Suprapubic skin (tissue), 4 donors: ENCODE measurements around the gene STXBP4.

Experiments used
- CTCF ChIP-seq, 2 donors: fragments of 200-600 bp in 1 of 2; fragments of 450-650 bp in 1 of 2; sonication (generic) in 1 of 2; IDR thresholded peaks; one replicate each; pipeline ENCODE4 v1.5.1; 2016 to 2019; ENCODE audit warnings: antibody characterized with exemption in 2 of 2, mild to moderate bottlenecking in 1 of 2, moderate library complexity in 1 of 2
- EP300 ChIP-seq: sonication (generic); formaldehyde crosslinking; IDR thresholded peaks from one replicate; pipeline ENCODE4 v1.6.1; 2017; ENCODE audit warnings: antibody characterized with exemption
- POLR2AphosphoS5 ChIP-seq, 3 donors: sonication (generic); formaldehyde crosslinking; IDR thresholded peaks; one replicate each; pipeline ENCODE4 v1.6.1; 2017; ENCODE audit warnings: antibody characterized with exemption in 3 of 3

GRCh38 chr17:55168958-55169687 lies 200.6 kb downstream of the STXBP4 start:
- TF ChIP-seq CTCF (IDR thresholded peaks at IDR 0.05) (no peak), EP300 (no peak), POLR2AphosphoS5 (IDR thresholded peaks at IDR 0.05) (no peak)
